GM19240 (cell line): ENCODE data around the gene RPL21.
"Not testable (repeated sequence)": the region's sequence is repeated elsewhere in the genome, so short reads cannot be mapped to it uniquely, and the experiment has no call there.

Experiments
- DNase-seq: peaks from one replicate; pipeline ENCODE4 v3.0.0; 2011; ENCODE audit warnings: low spot score; ENCODE audit not compliant: insufficient read length

The RPL21 gene

GRCh38 chr13:27251166-27252091 lies at the start of gene RPL21:
TSS of gene RPL21 (plus strand) at chr13:27251558. CDS start at chr13:27253777, 2,219 bp downstream.
- DNase-seq = peak; percentile 69

DNA sequence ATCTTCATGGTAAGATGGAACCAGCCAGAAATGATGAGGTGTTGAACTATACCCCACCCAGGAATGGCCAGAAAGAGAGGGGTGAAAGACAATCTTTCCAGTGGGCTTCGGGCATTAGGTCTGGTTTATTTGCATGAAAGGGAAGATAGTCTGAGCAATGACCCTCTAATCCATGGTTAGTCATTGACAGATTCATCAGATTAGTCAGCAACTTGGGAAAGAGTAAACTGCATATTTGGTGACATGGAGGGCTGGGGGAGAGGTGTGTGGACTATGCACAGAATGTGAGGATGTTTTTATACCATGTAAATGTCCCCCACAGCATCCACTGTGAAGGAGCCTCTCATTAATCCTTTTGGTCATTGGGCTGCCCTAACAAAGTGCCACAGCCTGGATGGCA lies 49.7 kb upstream of the RPL21 start:
- no peak for DNase-seq

GRCh38 chr13:27203186-27203585 lies 48.2 kb upstream of the RPL21 start:
- DNase-seq = no peak

DNA sequence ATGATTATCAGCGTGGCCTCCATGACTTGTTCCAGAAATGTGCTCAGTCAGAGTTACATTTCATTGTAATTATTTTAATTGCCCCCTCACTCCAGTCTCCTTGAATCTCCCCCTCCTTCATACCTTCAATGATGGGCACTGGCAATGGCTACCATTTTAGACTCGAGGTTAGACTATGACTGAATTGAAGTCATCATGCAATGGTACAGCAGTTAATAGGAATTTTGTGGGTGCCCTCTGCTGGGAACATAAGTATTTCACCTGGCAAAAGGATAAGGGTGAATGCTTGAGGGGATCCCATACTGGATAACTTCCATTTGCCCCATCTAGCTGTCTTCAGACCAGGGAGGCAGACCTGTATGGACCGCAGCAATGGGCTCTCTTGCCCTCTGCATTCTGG lies 47.5 kb upstream of the RPL21 start:
- no peak for DNase-seq

GRCh38 chr13:27208514-27208913 lies 42.8 kb upstream of the RPL21 start:
- DNase-seq = no peak

DNA sequence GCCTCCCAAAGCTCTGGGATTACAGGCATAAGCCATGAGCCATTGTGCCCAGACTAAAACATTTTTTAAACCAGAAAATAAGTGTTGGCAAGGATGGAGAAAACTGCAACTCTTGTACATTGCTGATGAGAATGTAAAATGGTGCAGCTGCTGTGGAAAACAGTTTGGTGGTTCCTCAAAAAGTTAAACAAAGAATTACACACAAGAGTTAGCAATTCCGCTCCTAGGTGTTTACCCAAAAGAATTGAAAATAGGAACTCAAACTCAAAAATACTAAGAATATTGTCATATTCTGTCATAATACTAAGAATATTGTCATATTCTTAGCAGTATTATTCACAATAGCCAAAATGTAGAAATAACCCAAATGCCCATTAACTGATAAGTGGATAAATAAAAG lies 40.1 kb upstream of the RPL21 start:
- no peak for DNase-seq

GRCh38 chr13:27211771-27212364 lies 39.5 kb upstream of the RPL21 start:
- DNase-seq = no peak

GRCh38 chr13:27213386-27213785 lies 38.0 kb upstream of the RPL21 start:
- DNase-seq = not testable (repeated sequence)

DNA sequence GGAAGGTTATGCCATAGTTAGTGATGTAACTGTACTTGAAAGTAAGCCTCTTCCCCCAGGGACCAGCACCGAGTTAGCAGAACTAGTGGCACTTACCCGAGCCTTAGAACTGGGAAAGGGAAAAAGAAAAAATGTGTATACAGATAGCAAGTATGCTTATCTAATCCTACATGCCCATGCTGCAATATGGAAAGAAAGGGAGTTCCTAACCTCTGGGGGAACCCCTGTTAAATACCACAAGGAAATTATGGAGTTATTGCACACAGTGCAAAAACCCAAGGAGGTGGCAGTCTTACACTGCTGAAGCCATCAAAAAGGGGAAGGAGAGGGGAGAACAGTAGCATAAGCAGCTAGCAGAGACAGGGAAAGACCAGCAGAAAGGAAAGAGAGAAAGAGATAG lies 33.6 kb upstream of the RPL21 start:
- DNase-seq = not testable (repeated sequence)

- DNase-seq = not testable (repeated sequence)
Observed at GRCh38 chr13:27218861-27219260, 32.5 kb upstream of the RPL21 start.

GRCh38 chr13:27219611-27220010 lies 31.7 kb upstream of the RPL21 start:
- DNase-seq = no peak

DNA sequence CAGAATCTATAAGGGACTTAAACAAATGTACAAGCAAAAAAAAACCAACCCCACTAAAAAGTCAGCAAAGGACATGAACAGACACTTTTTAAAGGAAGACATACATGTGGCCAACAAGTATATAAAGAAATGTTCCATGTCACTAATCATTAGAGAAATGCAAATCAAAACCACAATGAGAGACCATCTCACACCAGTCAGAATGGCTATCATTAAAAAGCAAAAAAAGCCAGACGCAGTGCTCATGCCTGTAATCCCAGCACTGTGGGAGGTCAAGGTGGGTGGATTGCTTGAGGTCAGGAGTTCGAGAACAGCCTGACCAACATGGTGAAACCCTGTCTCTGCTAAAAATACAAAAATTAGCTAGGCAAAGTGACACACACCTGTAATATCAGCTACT lies 29.3 kb upstream of the RPL21 start:
- not testable (repeated sequence) for DNase-seq

- no peak for DNase-seq
Observed at GRCh38 chr13:27226991-27227390, 24.4 kb upstream of the RPL21 start.

DNA sequence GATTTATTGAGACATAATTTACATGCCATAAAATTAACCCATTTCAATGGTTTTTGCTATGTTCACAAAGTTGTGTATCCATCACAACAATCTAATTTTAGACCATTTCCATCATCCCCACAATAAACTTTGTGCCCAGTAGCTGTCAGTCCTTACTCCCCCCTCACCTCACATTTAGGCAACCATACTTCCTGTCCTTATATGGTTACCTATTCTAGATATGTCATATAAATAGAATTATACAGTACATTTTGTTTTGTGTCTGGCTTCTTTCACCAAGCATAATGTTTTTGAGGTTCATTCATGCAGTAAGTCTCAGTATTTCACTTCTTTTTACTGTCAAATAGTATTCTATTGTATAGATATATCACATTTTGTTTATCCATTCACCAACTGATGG lies 23.2 kb upstream of the RPL21 start:
- DNase-seq = no peak

DNA sequence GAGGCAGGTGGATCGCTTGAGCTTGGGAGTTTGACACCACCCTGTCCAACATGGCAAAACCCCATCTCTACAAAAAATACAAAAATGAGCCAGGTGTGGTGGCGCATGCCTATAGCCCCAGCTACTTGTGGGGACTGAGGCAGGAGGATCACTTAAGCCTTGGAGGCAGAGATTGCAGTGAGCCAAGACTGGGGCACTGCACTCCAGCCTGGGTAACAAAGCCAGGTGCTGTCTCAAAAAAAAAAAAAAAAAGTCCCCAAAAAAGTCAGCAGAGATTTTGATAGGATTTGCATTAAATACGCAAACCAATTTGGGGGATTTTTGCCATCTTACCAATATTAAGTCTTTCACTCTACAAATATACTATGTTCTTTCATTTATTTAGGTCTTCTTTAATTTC lies 21.7 kb upstream of the RPL21 start:
- no peak for DNase-seq

DNA sequence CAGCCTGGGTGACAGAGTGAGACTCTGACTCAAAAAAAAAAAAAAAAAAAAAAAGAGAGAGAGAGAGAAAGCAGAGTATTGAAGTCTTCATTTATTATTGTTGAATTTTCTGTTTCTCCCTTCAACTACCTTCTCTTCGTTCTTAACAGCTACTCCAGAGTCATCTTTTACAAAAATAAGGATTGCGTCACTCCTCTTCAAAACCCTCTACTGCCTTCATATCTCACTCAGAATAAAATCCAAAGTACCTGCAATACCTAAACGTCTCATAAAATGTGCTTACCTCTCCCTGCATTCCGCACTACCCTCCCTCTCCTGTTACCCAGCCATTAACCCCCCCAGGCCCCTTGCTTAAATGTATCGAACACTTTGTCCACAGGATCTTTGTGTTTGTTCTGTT lies 17.4 kb upstream of the RPL21 start:
- DNase-seq = no peak

GRCh38 chr13:27236478-27236877 lies 14.9 kb upstream of the RPL21 start:
- DNase-seq = no peak

DNA sequence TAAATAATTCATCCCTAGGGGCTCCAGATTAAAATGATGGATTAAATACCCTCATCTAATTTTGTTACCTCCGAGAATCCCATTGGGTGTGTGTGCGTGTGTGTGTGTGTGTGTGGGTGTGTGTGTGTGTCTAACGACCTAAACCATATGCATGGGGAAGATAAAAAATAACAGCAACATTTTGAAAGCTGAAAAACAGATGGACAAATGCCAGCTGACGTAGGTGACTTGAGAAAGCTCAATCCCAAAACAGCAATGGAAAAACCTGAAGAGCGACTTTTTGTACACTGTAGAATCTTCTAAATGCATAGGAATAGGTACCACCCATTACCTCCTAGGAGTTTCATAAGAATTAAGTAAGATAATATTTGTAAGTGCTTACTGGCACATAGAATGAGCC lies 8.7 kb upstream of the RPL21 start:
- no peak for DNase-seq

DNA sequence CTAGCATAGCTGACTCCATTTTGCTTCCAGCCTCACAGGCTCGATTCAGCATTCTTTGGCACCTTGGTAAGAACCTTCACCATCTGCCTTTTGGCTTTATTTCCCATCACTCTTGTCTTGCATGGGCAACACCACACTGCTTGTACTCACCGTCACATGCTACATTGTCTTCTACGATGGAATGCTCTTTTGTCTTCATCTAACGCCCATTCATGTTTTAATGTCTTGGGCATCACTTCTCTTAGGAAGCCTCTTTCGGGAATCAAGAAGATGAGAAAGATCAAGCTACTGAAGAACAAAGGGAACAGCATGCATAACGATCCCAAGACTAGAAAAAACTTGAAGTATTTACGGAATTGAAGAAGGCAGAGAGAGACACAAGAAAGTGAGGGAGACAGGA lies 5.7 kb upstream of the RPL21 start:
- DNase-seq = no peak

- no peak for DNase-seq
Observed at GRCh38 chr13:27250833-27251165, 559 bp upstream of the RPL21 start.

- DNase-seq = no peak
Observed at GRCh38 chr13:27252467-27252866, 1.1 kb downstream of the RPL21 start.

DNA sequence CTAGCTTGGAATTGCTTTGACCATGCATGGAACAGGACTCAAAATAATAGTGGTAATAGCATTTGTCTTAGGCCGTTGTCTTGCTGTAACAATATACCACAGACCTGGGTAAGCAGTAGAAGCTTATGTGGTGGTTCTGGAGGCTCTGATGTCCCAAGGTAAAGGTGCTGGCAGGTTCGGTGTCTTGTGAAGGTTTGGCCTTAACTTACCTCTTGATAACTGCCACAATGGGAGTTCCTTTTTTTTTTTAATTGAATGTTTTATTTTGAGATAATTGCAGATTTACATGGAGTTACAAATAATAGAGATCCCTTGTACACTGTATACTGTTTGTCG lies 5.8 kb downstream of the RPL21 start:
- DNase-seq = no peak

GRCh38 chr13:27257648-27258253 lies 6.4 kb downstream of the RPL21 start:
- DNase-seq = no peak
